RCC 7860 (cell line): ENCODE measurements around the gene SLC38A4.

Experiments
- DNase-seq: peaks from one replicate; pipeline ENCODE4 v3.0.0-alpha.2; 2015; ENCODE audit warnings: low spot score
- FAIRE-seq: peaks from 2 replicates; lab custom pipeline; 2012; peaks lifted over from hg19 to GRCh38; lab: Jason Lieb, UNC

SLC38A4 gene

DNA sequence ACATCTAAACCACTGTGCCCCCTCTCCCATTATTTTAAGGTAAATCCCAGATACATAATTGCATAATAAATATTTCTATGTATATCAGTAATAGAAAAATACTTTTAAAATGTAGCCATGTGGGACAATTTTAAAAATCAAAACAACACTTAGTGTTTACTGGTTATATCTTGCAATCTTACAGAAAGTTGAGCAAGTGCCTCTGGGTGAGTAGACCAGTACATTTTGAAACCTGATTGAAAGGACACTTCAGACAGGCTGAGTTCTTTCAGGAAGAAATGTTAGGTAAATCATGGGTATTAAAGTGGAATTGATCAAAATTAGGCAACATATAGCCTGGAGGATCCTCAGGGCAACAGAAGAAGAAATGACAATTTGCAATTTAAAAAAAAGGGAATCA is 7.2 kb downstream of the SLC38A4 start:
- no peak for FAIRE-seq

DNA sequence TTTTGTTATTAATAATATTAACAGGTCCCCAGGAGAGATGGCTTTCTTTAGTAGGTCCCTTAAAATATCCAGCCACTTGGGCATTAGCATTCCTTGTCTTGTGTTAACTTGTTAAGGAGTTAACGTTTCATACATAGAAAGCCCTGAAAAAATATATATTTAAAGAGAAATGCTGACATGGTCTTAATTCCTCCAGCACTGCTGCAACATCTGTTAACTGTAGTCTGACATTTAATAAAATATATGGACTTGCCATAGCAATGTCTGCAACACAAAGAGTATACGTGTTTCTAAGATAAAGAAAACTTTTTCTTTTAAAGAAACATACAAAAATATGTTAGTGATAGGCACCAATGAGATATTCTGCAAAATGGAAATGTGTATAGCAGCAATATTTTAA is 10.0 kb downstream of the SLC38A4 start:
- DNase-seq (no peak), FAIRE-seq (no peak)

More for the DNA sequence above, 7.2 kb downstream of the SLC38A4 start:
- DNase-seq, result no peak

DNA sequence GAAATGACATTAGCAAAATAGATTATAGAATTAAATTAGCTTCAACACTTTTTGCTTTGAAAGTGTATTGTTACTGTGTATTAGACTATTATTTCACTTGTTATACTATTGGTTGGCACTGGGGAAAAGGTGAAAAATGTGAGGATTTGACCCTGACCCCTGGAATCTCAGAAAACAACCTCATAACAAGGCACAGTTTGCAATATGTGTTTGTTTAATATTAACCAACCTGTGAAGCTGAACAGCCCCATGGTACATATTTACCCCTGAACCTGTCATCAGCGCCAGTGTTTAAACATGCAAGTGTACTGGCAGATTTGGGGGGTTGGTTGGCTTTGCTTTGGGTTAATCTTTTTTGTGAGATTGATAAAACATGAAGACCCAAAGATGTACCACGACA is 11.7 kb downstream of the SLC38A4 start:
- FAIRE-seq (no peak), DNase-seq (no peak)

DNA sequence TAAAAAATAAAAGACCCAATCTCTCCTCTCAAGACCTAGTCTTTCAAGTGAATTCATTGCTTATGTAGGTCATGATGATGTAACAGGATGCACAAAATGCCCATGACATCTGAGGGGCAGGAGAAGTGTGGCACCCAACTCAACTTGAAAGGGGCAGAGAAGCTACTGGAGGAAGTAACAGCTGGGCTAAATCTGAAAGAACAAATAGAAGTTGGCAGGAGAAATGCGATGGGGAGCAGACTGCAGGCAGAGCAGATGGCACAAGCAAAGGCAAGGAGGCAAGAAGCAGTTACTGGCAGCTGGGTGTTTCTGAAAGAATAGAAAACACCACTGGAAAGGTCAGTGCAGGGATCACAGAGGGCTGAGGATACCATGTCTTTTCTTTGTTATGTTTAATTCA is 14.6 kb downstream of the SLC38A4 start:
- DNase-seq, result no peak

DNA sequence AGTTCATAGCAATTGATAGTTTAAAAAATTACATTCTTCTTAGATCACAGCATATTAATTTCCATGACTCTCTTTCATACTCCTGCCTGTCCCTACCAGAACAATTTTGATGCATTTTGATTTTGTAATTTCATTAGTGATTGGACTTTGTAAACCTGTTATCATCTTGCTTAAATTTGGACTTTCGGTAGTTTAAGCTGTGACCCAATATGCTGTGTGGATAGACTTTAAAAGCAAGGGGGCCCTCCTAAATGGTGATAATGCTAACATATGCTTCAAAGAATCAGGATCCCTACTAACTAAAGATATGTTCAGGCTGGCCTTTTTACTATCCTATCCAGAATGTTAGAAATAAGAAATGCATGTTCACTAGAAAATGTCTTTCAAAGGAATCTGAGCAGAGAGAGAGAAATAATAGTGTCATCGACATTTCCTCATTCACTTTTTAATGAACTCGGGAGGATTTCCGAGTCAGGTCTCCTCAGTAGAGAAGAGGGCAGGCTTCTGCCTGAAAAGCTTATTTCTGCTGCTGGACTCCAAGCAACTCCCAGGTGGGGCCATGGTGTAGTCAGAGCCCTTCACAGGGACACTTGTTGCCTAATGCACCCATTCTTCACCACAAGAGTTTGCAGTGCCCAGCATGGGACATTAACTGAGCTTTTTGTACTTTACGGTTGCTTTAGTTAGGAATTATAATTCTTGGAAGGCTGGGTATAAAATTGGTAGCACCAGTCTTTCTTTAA is 16.7 kb downstream of the SLC38A4 start:
- DNase-seq (no peak), FAIRE-seq (no peak)

More for the DNA sequence above, 14.6 kb downstream of the SLC38A4 start:
- no peak for FAIRE-seq

DNA sequence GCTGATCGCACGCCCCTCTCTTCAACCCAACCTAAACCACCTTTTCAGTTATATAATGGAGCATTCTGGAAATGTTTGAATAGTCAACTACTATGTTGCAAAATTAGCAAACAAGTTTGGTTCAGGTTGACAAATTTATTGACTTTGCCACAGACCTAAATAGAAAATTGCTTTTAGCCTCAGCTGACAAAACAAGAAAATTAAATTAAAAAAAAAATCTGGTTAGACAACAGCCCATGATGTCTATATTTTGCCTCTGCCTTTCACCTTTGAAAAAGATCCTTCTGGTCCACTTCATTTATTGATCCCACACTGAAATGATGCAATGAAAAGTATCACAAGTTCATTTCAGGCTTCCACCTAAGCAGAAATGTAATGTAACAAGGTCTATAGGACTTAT is 17.5 kb downstream of the SLC38A4 start:
- DNase-seq (no peak), FAIRE-seq (no peak)

DNA sequence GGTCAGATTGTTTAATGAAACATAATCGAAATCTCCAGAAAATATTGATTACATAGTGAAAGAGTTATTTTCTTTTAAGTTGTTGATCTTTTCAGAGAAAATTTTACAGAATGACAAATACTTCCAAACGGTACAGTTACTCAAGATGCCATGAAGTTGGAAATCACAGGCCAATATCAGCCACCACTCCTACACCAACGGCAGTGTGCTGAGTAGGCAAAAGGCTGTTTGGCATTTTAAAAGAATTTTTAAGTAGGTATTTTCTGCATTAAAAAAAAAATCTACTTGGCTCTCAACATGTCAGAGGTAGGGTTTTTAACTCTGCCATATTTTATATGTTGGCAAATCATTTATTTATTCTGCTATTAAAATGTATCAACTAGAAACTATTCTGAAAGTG is 21.7 kb downstream of the SLC38A4 start:
- FAIRE-seq, result no peak
- no peak for DNase-seq

DNA sequence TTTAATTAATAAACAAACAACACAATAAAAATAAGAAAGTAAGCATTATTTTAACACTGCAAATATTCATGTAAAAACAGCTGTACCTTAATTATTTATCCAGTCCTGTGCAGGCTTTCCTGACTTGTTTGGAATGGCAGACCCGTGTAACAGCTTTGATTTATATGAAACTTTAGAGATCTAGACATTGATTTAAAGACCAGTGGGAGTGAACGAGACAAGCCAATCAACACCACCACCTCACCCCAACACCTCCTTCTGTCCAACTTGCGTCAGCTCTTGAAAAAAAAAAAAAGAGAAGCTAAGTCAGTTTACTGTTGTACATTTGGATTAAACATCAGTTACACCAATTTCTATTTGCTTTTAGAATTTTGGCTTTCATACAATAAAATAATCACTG is 22.3 kb downstream of the SLC38A4 start:
- FAIRE-seq (no peak), DNase-seq (no peak)

DNA sequence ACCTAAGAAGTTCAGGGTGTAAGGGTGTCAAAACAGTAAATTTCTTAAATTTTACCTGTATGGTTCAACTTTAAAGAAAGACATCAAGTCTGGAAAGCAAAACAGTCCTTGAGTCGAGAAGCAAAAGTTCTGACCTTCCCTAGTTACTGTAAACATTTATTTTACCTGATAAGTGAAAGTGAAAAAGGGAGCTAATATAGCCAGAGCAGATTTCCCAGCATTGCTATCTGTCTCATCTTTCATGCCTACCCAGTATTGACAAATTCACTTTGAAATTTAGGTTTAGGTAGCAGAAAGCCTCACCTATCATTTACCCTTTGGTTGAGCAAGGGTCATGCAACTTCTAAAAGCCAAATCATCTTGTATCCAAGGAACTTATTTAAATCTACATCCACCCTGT is 24.5 kb downstream of the SLC38A4 start:
- DNase-seq, result no peak
- no peak for FAIRE-seq

DNA sequence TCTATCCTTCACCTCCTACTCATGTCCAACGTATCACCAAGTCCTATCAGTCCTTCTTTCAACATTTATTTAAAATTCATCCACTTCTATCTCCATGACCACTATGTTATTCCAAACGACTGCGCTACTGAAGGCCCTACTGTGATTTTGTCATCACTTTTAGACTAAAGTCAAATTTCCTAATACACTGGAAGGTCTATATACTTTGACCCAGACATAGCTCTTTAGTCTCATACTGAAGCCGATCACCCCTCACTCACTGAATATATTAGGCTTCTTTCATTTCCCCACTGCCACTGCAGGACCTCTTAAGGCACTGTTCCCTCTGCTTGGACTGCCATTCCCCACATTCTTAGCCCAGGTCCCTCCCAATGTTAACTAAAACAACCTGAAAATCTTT is 25.6 kb downstream of the SLC38A4 start:
- FAIRE-seq (no peak), DNase-seq (no peak)

DNA sequence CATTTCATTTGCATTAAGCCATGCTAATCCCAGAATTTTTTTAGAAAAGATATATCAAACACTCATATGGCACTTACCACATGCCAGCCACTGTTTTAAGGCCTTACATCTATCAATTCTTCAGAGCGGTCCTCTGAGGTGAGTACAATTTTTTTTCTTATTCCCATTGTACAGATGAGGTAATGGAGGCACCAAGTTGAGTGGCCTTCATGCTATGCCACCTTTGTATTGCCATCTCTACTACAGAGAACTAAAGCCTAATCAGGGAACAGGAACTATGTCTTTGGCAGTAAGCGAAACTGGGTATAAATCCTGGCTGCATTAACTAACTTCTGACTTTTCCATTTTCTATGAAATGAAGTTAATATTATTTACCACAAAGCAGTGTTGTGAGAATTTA is 27.1 kb downstream of the SLC38A4 start:
- no peak for FAIRE-seq
- no peak for DNase-seq

DNA sequence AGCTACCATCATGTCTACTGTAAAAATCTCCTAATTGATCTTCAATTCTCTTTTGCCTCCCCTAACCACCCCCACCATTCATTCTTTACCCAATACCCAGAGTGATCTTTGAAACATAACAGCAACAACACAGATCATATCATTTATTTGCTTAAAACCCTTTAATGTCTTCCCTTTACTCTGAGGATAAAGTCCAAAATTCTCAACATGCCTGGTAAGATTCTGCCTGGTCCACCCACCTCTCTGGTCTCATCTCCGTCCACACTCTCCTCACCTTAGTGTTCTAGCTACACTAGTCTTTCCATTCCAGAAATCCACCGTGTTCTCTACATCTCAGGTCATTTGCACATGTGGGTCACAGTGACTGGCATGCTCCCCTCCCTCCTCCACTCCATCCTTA is 27.7 kb downstream of the SLC38A4 start:
- DNase-seq, result no peak
- no peak for FAIRE-seq

DNA sequence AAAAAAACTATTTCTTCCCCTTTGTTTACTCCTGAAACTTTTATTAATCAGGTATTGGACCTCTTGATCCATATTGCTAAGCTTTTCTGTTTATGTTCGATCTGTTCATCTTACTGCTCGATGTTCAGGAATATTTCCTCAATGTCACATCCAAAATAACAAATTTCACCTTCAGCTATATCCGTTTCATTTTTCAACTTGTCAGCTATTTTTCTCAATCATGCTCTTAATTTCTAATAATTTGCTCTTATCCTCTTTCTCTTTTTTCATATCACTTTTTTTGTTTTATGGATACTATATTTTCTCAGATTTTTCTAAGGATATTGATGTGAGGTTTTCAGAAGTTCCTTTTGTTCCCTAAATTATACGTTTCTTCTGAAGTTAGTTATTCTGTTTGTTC is 29.8 kb downstream of the SLC38A4 start:
- DNase-seq (no peak), FAIRE-seq (no peak)

DNA sequence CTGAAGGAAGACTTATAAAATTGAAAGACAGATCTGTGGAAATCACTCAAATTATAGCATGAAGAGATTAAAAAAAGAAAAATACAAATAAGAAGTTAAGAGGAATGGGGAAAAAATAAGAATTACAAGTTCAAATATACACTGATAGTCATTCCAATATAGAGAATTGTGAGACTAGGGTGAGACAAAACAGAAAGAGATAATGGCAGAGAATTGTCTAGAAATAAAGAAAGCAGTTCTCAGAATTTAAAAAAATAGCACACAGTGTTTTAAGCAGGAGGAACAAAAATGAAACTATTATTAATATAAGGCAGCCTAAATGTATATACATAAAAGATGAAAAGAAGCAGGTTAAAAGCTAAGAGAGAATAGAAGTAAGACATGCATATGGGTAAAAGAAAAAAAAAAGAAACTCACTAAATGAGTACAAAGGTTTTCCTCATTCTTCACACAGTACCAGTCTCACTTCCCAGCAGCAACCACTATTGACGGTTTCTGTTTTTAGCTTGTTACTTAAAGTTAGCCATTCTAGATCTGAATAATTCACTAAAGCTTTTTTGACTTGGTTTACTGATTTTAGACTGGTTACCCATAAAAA is 31.1 kb downstream of the SLC38A4 start:
- FAIRE-seq (no peak), DNase-seq (no peak)

DNA sequence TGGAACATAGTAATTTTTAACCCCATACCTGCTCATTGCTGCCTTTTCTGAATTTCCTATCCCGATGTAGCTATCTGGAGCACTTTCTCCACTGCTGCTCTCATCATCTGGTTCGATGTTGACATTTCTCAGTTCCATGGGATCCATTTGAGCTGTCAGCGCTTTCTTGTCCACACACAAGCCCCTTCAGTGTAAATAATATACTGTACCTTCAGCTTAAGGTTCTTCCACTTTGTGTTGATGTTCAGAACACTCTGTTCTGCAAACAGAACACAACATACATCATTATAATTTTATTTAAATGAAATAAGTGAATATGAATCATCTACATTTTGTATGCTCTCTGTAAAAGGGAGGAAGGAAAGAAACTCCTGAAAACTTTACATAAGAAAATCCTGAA is 32.9 kb downstream of the SLC38A4 start:
- DNase-seq (no peak), FAIRE-seq (no peak)

DNA sequence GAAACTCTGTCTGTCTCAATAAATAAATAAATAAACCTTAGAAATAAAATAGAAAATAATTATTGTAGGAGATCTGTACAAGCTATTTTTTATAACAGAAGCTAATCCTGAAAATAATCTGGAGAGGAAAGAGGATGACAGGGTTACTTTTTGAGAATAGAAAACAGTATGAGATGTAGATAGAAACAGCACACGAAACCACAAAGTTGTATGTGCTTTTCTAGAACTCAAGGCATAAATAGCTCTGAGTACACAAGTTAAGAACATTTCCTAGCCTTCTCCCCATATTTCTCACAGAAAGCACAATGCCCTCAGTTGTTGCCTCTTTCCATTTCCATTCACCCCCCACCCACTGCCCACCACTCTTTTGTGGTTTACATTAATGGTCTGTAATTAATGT is 35.7 kb downstream of the SLC38A4 start:
- DNase-seq (no peak), FAIRE-seq (no peak)

DNA sequence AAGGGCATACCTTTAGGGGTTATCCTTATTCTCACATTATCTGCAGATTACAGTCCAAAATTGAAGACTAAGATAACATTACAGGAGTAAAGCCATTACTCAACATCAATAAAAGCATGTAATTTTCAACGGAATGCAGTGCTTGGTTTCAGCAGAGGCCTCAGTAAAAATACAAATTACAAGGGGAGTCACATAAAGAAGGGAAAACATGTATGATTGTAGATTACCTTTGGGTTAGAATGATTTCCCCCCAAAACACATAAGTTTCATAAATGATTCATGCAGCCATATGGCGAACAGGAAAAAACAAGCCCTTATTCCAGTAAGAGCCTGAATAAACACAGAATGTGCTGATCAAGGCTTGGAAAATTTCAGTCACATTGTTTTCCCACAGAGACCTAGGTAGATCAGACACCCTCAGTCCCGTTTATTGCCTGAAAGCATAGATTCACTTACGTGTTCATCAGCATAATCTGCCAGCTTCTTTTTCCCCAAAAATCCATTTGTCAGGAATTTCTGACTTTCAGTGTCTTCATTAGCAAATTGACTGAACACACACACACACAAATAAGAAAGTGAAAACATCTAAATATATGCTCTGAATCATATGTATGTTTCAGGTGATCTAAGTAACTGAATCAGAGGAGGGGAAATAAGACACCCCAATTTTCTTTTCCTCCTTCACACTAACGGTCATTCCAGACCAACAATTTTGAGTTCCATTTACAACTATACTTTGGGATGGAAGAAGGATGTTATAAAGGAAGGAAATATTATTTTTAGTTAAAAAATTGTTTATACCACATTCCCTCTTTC is 37.5 kb downstream of the SLC38A4 start:
- FAIRE-seq (no peak), DNase-seq (no peak)

DNA sequence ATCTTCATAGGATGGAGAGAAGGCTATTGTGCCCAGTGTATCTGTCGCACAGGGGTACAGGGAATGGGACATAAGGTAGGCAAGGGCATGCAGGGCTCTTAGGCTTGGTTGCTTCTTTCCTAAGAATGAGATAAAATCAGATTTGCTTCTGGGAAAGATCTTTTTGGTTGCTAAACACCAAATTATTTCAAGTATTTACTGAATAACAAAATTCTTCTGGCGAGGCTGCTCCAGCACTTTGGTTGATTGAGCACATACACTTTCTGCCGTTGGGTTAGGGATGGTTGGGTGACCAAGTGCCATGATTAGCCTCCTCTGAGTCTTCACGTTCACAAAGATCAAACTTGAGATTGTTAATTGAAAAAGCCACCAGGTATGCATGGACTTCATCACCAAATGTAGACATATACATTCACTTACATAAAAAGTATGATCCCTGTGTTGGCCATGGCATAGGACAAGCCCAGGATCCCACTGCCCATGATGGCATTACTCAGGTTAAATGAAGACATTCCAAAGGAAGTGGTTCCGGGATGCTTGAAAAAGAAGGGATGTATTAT is 38.2 kb downstream of the SLC38A4 start:
- DNase-seq, result no peak
- no peak for FAIRE-seq

DNA sequence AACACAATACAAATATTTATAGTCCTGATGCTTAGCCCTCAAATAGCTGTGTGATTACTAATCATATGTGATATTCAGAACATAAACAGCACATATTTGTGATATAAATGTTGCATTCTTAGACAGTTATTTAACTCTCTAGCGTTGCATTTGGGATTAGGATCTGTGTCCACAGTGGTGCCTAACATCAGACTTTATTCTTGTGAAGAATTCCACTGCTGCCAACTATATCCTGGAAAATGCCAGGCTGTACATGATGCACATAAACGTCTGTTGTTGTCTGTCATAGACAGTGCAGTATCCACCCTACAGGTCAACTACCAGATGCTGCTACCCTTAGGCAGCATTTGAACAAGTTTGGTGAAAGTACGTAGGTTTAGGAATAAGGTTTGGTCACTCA is 39.0 kb downstream of the SLC38A4 start:
- DNase-seq (no peak), FAIRE-seq (no peak)

DNA sequence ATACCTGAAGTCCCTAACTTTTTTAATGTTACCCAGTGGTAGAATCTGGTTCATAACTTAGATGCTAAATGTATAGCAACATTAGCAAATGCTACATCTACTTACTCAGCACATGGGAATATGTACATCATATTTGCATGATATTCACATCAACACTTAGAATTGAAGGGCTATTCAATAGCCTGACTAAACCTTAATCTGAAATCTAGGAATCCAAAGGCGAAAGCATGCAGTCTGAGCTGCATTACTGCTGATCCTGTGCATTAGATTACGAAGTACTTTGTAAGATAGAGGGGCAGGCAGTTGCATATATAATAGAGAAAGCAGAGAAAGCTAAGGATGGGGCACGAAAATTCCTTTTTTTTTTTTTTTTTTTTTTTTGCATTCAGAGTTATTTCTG is 40.4 kb downstream of the SLC38A4 start:
- no peak for DNase-seq
- FAIRE-seq, result no peak

DNA sequence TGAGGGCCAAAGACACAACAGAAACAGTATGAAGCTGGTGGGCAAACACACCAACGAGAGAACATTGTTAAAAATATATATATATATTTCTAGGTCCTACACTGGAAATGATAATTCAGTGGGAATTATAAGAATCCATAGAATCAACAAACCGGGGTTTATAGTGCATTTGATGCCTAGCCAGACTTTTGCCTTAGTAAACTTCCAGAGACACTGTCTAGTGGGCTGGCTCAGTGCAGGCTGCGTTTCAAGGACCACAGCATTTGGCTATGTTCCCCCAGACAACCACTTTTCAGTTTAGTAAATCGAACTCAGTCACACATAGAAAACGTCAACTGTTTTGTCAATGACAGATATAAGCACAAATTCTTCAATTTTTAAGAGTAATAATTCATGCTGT is 41.9 kb downstream of the SLC38A4 start:
- no peak for FAIRE-seq

DNA sequence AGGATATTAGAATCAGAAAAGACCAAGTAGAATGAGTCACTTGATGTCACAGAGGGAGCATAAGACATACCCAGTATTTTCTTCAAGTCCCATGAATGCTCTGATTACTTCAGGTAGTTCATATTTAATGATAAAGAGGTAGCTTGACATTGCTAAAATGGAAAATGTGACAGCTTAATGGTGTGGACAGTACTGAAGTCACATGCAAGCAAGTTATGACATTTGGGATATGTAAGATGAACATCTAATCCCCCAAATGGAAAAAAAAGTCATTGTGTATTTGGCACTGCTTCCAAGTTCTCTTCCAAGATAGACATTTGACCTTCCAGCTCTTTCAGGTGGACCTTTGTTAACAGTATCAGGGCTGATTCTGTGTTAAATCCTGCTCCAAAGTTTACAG is 45.9 kb downstream of the SLC38A4 start:
- no peak for FAIRE-seq
- no peak for DNase-seq

More for the DNA sequence above, 41.9 kb downstream of the SLC38A4 start:
- DNase-seq, result no peak
